PFSK-1 (cell line): ENCODE measurements around the gene GTF2E1.

ENCODE experiments used
- FOXP2 ChIP-seq: optimal IDR thresholded peaks from 2 replicates; pipeline ENCODE3; 2011; ENCODE audit warnings: borderline replicate concordance, control low read depth, inconsistent platforms; ENCODE audit not compliant: insufficient read depth; ENCODE audit errors: extremely low read length, extremely low read depth
- POLR2AphosphoS5 ChIP-seq: IDR thresholded peaks from 2 replicates; pipeline ENCODE4 v1.6.1; 2012; ENCODE audit warnings: low read depth, mild to moderate bottlenecking, control low read depth, low read length, moderate library complexity
- SIN3A ChIP-seq: IDR thresholded peaks from 2 replicates; pipeline ENCODE4 v1.6.1; 2012; ENCODE audit warnings: mild to moderate bottlenecking, low read length, moderate library complexity, borderline replicate concordance; ENCODE audit not compliant: insufficient read depth
- TAF1 ChIP-seq: IDR thresholded peaks from 2 replicates; pipeline ENCODE4 v1.6.1; 2012; ENCODE audit warnings: low read length, control low read depth, borderline replicate concordance; ENCODE audit not compliant: insufficient read depth
- TF ChIP-seq, protein P1 (sequence below), 2 experiments: IDR thresholded peaks; 2 replicates each; pipeline versions ENCODE4 v1.6.1 to v1.8.0; 2011 to 2012; ENCODE audit warnings: low read depth in 2 of 2, low read length in 2 of 2, control low read depth in 1 of 2, inconsistent platforms in 1 of 2, mild to moderate bottlenecking in 1 of 2, moderate library complexity in 1 of 2; ENCODE audit not compliant: insufficient read depth in 1 of 2

Gene GTF2E1

DNA sequence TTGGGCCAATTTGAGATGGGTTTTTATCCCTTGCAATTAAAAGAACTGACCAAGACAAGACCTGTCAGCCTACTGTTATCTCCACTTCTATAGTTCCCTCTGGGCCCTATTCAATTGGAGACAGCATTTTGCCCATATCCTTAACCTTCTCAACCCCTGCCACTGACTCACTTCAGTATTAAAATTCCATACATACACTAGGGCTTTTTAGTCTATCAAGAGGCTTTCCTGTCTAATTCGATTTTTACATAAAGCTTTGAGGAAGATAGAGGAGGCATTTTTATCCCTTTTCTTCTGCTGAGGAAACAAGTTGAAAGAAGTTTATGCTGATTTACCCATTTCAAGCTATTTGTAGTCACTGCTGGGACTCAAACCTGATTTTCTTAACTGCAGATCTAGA lies 51.1 kb downstream of the GTF2E1 start:
- TF ChIP-seq TAF1: no peak
- no peak for TF ChIP-seq POLR2AphosphoS5
- no peak for TF ChIP-seq SIN3A
- TF ChIP-seq, protein P1, sequence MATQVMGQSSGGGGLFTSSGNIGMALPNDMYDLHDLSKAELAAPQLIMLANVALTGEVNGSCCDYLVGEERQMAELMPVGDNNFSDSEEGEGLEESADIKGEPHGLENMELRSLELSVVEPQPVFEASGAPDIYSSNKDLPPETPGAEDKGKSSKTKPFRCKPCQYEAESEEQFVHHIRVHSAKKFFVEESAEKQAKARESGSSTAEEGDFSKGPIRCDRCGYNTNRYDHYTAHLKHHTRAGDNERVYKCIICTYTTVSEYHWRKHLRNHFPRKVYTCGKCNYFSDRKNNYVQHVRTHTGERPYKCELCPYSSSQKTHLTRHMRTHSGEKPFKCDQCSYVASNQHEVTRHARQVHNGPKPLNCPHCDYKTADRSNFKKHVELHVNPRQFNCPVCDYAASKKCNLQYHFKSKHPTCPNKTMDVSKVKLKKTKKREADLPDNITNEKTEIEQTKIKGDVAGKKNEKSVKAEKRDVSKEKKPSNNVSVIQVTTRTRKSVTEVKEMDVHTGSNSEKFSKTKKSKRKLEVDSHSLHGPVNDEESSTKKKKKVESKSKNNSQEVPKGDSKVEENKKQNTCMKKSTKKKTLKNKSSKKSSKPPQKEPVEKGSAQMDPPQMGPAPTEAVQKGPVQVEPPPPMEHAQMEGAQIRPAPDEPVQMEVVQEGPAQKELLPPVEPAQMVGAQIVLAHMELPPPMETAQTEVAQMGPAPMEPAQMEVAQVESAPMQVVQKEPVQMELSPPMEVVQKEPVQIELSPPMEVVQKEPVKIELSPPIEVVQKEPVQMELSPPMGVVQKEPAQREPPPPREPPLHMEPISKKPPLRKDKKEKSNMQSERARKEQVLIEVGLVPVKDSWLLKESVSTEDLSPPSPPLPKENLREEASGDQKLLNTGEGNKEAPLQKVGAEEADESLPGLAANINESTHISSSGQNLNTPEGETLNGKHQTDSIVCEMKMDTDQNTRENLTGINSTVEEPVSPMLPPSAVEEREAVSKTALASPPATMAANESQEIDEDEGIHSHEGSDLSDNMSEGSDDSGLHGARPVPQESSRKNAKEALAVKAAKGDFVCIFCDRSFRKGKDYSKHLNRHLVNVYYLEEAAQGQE (IDR thresholded peaks at IDR 0.05; ENCODE audit: insufficient read depth in 1 of 2, low read depth in 2 of 2, low read length in 2 of 2): no peak
- TF ChIP-seq FOXP2: no peak

GRCh38 chr3:120795017-120795648 lies 52.6 kb downstream of the GTF2E1 start:
- TF ChIP-seq, protein P1 (IDR thresholded peaks at IDR 0.05; ENCODE audit: insufficient read depth in 1 of 2, low read depth in 2 of 2, low read length in 2 of 2): no peak
- no peak for TF ChIP-seq TAF1
- no peak for TF ChIP-seq FOXP2
- no peak for TF ChIP-seq SIN3A
- TF ChIP-seq POLR2AphosphoS5: no peak

DNA sequence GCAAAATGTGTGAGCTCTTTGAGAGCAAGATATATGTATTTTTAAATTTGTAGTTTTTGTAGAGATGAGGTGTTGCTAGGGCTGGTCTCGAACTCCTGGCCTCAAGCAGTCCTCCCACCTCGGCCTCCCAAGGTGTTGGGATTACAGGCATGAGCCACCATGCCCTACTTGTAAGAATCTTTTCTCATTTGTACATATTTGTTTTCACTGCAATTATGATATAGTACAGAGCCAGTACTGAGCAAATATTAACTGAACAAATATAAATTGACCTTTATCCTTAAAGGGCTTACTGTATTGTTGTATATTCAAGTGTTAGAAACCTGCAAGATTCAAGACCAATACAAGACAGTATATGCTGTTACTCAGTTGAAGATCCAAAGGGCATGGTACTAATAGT lies 53.4 kb downstream of the GTF2E1 start:
- TF ChIP-seq POLR2AphosphoS5: no peak
- TF ChIP-seq SIN3A: no peak
- TF ChIP-seq TAF1: no peak
- TF ChIP-seq, protein P1 (IDR thresholded peaks at IDR 0.05; ENCODE audit: insufficient read depth in 1 of 2, low read depth in 2 of 2, low read length in 2 of 2): no peak
- no peak for TF ChIP-seq FOXP2

GRCh38 chr3:120796976-120797375 lies 54.4 kb downstream of the GTF2E1 start:
- TF ChIP-seq FOXP2: no peak
- TF ChIP-seq POLR2AphosphoS5: no peak
- TF ChIP-seq, protein P1 (IDR thresholded peaks at IDR 0.05; ENCODE audit: insufficient read depth in 1 of 2, low read depth in 2 of 2, low read length in 2 of 2): no peak
- no peak for TF ChIP-seq SIN3A
- TF ChIP-seq TAF1: no peak

DNA sequence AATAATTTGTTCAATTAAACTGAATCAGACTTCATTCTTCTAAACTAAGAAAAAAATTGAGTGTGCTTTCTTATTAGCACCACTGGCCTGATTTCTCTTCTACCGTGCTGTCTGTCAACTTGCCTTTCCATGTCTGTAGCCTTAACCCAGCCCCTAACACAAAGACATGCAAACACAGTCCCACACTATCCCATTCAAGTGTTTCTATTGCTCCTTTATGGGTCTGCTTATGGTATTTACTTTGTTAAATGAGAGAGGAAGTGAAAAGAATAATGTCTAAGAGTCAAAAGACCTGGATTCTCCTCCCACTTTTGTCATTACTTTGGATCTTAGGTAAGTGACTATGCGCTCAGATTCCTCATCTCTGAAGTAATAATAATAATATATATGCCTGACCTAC lies 55.3 kb downstream of the GTF2E1 start:
- TF ChIP-seq FOXP2 (no peak), TAF1 (no peak), POLR2AphosphoS5 (no peak), SIN3A (no peak)
- TF ChIP-seq, protein P1 (IDR thresholded peaks at IDR 0.05; ENCODE audit: insufficient read depth in 1 of 2, low read depth in 2 of 2, low read length in 2 of 2): no peak
